H9 (cell line): ENCODE data around the gene CDC40. TPM values are rescaled to one million over a fixed set of nuclear protein-coding genes. Genes with fewer than 3 reads are reported as not detected.

Source experiments
- DNase-seq: peaks from one replicate; pipeline ENCODE4 v3.0.0-alpha.2; 2017
- H2AFZ ChIP-seq: one replicate; pipeline ENCODE4 v1.6.1; 2013; ENCODE audit warnings: mild to moderate bottlenecking, low read length, control low read depth, moderate library complexity
- H2AK5ac ChIP-seq: 2 replicates; pipeline ENCODE4 v1.6.1; 2013; ENCODE audit warnings: low read length, control low read depth, mixed read lengths; ENCODE audit not compliant: insufficient read length
- H2BK120ac ChIP-seq: one replicate; pipeline ENCODE4 v1.6.1; 2013; ENCODE audit warnings: low read depth, mild to moderate bottlenecking, low read length, control low read depth, inconsistent platforms; ENCODE audit not compliant: poor library complexity, severe bottlenecking
- H2BK12ac ChIP-seq: 2 replicates; pipeline ENCODE4 v1.6.1; 2013; ENCODE audit warnings: low read length, control low read depth, mixed read lengths, low read depth; ENCODE audit not compliant: insufficient read length
- H2BK15ac ChIP-seq: 2 replicates; pipeline ENCODE4 v1.6.1; 2013; ENCODE audit warnings: low read depth, low read length, control low read depth
- H2BK20ac ChIP-seq: one replicate; pipeline ENCODE4 v1.6.1; 2013; ENCODE audit warnings: low read depth, mild to moderate bottlenecking, low read length, control low read depth, inconsistent platforms; ENCODE audit not compliant: poor library complexity, severe bottlenecking
- H2BK5ac ChIP-seq: 2 replicates; pipeline ENCODE4 v1.6.1; 2013; ENCODE audit warnings: low read length, control low read depth, mixed read lengths; ENCODE audit not compliant: insufficient read length
- H3K14ac ChIP-seq: 2 replicates; pipeline ENCODE4 v1.6.1; 2013; ENCODE audit warnings: low read length, control low read depth; ENCODE audit not compliant: insufficient read depth
- H3K18ac ChIP-seq: 2 replicates; pipeline ENCODE4 v1.6.1; 2013; ENCODE audit warnings: low read depth, mild to moderate bottlenecking, mixed read lengths, low read length, control low read depth; ENCODE audit not compliant: insufficient read length
- H3K23ac ChIP-seq: 2 replicates; pipeline ENCODE4 v1.6.1; 2013; ENCODE audit warnings: low read length, control low read depth, mixed read lengths, low read depth; ENCODE audit not compliant: insufficient read length
- H3K23me2 ChIP-seq: 2 replicates; pipeline ENCODE4 v1.6.1; 2013; ENCODE audit warnings: low read depth, mild to moderate bottlenecking, mixed read lengths, low read length, control low read depth; ENCODE audit not compliant: insufficient read length, poor library complexity, severe bottlenecking
- H3K27ac ChIP-seq: 2 replicates; pipeline ENCODE4 v1.5.1; 2013; ENCODE audit warnings: low read length, control low read depth, mixed read lengths, low read depth; ENCODE audit not compliant: insufficient read length
- H3K27me3 ChIP-seq: 2 replicates; pipeline ENCODE4 v1.6.1; 2013; ENCODE audit warnings: low read length, control low read depth, inconsistent platforms; ENCODE audit not compliant: insufficient read depth
- H3K4ac ChIP-seq: 2 replicates; pipeline ENCODE4 v1.6.1; 2013; ENCODE audit warnings: low read depth, mild to moderate bottlenecking, control low read depth, inconsistent platforms, low read length, moderate library complexity
- H3K4me1 ChIP-seq: 2 replicates; pipeline ENCODE4 v1.6.1; 2013; ENCODE audit warnings: low read length, control low read depth, inconsistent platforms; ENCODE audit not compliant: insufficient read depth
- H3K4me2 ChIP-seq: 2 replicates; pipeline ENCODE4 v1.6.1; 2013; ENCODE audit warnings: low read length, control low read depth, mixed read lengths; ENCODE audit not compliant: insufficient read length, insufficient read depth
- H3K56ac ChIP-seq: 2 replicates; pipeline ENCODE4 v1.6.1; 2013; ENCODE audit warnings: low read depth, mild to moderate bottlenecking, mixed read lengths, low read length, control low read depth; ENCODE audit not compliant: insufficient read length
- H3K79me1 ChIP-seq: 2 replicates; pipeline ENCODE4 v1.6.1; 2013; ENCODE audit warnings: low read depth, mild to moderate bottlenecking, moderate library complexity, low read length, control low read depth, inconsistent platforms; ENCODE audit not compliant: insufficient read depth, poor library complexity, severe bottlenecking
- H3K79me2 ChIP-seq: 2 replicates; pipeline ENCODE4 v1.6.1; 2013; ENCODE audit warnings: low read length, control low read depth, inconsistent platforms; ENCODE audit not compliant: insufficient read depth
- H3K9ac ChIP-seq: 2 replicates; pipeline ENCODE4 v1.6.1; 2013; ENCODE audit warnings: low read length, control low read depth, mixed read lengths; ENCODE audit not compliant: insufficient read length; ENCODE audit errors: extremely low read depth
- H3K9me3 ChIP-seq: one replicate; pipeline ENCODE4 v1.6.1; 2013; ENCODE audit warnings: low read depth, low read length, inconsistent platforms; ENCODE audit not compliant: control insufficient read depth
- H3T11ph ChIP-seq: one replicate; pipeline ENCODE4 v1.6.1; 2013; ENCODE audit warnings: mild to moderate bottlenecking, low read length, control low read depth, inconsistent platforms
- H4K20me1 ChIP-seq: one replicate; pipeline ENCODE4 v1.6.1; 2013; ENCODE audit not compliant: control insufficient read depth, insufficient read length, insufficient read depth
- H4K5ac ChIP-seq: 2 replicates; pipeline ENCODE4 v1.6.1; 2013; ENCODE audit warnings: low read depth, mild to moderate bottlenecking, mixed read lengths, low read length, control low read depth; ENCODE audit not compliant: insufficient read length
- H4K8ac ChIP-seq: replicated peaks from 2 replicates; pipeline ENCODE4 v1.6.1; 2013; ENCODE audit warnings: low read length, control low read depth, mixed read lengths, low read depth; ENCODE audit not compliant: insufficient read length
- H4K91ac ChIP-seq: 2 replicates; pipeline ENCODE4 v1.6.1; 2013; ENCODE audit warnings: low read depth, mild to moderate bottlenecking, moderate library complexity, mixed read lengths, low read length, control low read depth; ENCODE audit not compliant: insufficient read length
- H3K27ac Mint-ChIP-seq, 3 experiments: 2 replicates in 2 of 3; 3 replicates in 1 of 3; pipeline ENCODE4 v1.8.0; 2020 to 2021; ENCODE audit warnings: mixed read lengths in 3 of 3, mild to moderate bottlenecking in 1 of 3, moderate library complexity in 1 of 3
- H3K27me3 Mint-ChIP-seq: 2 replicates; pipeline ENCODE4 v1.8.0; 2021; ENCODE audit warnings: low read depth, mild to moderate bottlenecking, moderate library complexity, mixed read lengths
- H3K36me3 Mint-ChIP-seq, 3 experiments: 2 replicates in 2 of 3; 3 replicates in 1 of 3; pipeline ENCODE4 v1.8.0; 2020 to 2021; ENCODE audit warnings: low read depth in 3 of 3, mixed read lengths in 3 of 3; ENCODE audit not compliant: insufficient read depth in 1 of 3
- H3K4me1 Mint-ChIP-seq, 2 experiments: 2 replicates each; pipeline ENCODE4 v1.8.0; 2020; ENCODE audit warnings: mixed read lengths in 2 of 2
- H3K4me3 Mint-ChIP-seq, 2 experiments: 2 replicates in 1 of 2; 3 replicates in 1 of 2; pipeline ENCODE4 v1.8.0; 2020 to 2021; ENCODE audit warnings: mild to moderate bottlenecking in 2 of 2, mixed read lengths in 2 of 2, moderate library complexity in 1 of 2
- H3K9me3 Mint-ChIP-seq, 2 experiments: 2 replicates in 1 of 2; 3 replicates in 1 of 2; pipeline ENCODE4 v1.8.0; 2020; ENCODE audit warnings: mild to moderate bottlenecking in 2 of 2, mixed read lengths in 2 of 2, moderate library complexity in 1 of 2
- CTCF ChIP-seq: fragments of 200-600 bp; sonication (generic); conservative IDR thresholded peaks from 3 replicates; pipeline ENCODE4 v1.8.0; 2021; ENCODE audit warnings: antibody characterized with exemption, mild to moderate bottlenecking
- WGBS: extraction: QIAGEN DNeasy Blood & Tissue Kit; methylation state at CpG from one replicate; pipeline ENCODE4 v1.1.7; 2013; ENCODE audit warnings: missing lambda C conversion rate, low lambda C conversion rate, mixed read lengths; ENCODE audit not compliant: insufficient read length; ENCODE audit errors: extremely low coverage; 5-methylcytosine and 5-hydroxymethylcytosine counted together
- total RNA-seq: library from RNA; stranded (reverse); gene quantifications from 2 replicates; pipeline ENCODE4 v1.2.1, GENCODE V29; 2021

Gene CDC40
- total RNA-seq, 1 experiment from 2014 or later: 23.5 TPM

DNA sequence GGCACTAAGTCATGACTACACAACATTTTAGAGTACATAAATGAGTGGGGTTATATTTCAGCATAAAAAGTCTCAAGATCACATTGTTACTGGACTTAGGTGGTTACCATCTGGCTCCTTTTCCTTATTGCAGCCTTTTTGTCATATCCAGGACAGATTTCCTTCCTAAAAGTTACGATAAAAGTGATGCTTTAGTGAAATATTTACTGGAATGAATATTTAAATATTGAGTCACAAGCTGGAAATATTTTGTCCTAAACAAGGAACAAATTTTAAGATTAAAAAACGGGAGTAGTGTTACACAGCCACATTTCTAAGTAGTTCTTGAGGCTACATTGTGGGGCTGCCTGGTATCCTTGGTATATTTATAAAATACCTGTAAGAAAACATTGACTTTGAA, 52.2 kb downstream of the CDC40 start:
- no peaks in the 10 kb centered on the region for H3K23me2 ChIP-seq
- H3K79me2 ChIP-seq: no peaks in the 10 kb centered on the region
- no peak for DNase-seq
- no peak overlapping the region for H2AK5ac ChIP-seq
- no peak overlapping the region for H3T11ph ChIP-seq
- H3K56ac ChIP-seq: no peak overlapping the region
- no peak overlapping the region for H4K91ac ChIP-seq
- no peak overlapping the region for H3K27ac Mint-ChIP-seq
- no peak overlapping the region for H2BK120ac ChIP-seq
- no peak overlapping the region for H2BK5ac ChIP-seq
- no peak overlapping the region for H3K18ac ChIP-seq
- H3K14ac ChIP-seq: no peak overlapping the region
- H3K36me3 Mint-ChIP-seq: peaks cover 1 to 14% (median 13%) of the 10 kb centered on the region in 3 experiments; a peak in 5 of 7 replicates
- no peak overlapping the region for H2BK12ac ChIP-seq
- no peaks in the 10 kb centered on the region for H3K27me3 ChIP-seq
- no peak overlapping the region for H3K4ac ChIP-seq
- no peak overlapping the region for H3K9ac ChIP-seq
- H2AFZ ChIP-seq: no peak overlapping the region
- no peak overlapping the region for H2BK15ac ChIP-seq
- H3K4me1 ChIP-seq: no peaks in the 10 kb centered on the region
- TF ChIP-seq CTCF: no peak
- no peak overlapping the region for H2BK20ac ChIP-seq
- H3K4me3 Mint-ChIP-seq: no peak overlapping the region
- H3K4me1 Mint-ChIP-seq: no peaks in the 10 kb centered on the region
- no peaks in the 10 kb centered on the region for H3K79me1 ChIP-seq
- no peak overlapping the region for H4K8ac ChIP-seq
- no peak overlapping the region for H3K4me2 ChIP-seq
- WGBS: no CpG with 5 or more reads among the region's 2 CpGs
- H4K5ac ChIP-seq: no peak overlapping the region
- no peaks in the 10 kb centered on the region for H4K20me1 ChIP-seq
- no peak overlapping the region for H3K23ac ChIP-seq
- no peaks in the 10 kb centered on the region for H3K9me3 ChIP-seq
- H3K27me3 Mint-ChIP-seq: no peaks in the 10 kb centered on the region
- H3K9me3 Mint-ChIP-seq: no peaks in the 10 kb centered on the region
- H3K27ac ChIP-seq: no peak overlapping the region
